Measurements from ENCODE around the gene SOX5. TPM values are rescaled to one million over a fixed set of nuclear protein-coding genes. Genes with fewer than 3 reads are reported as not detected.
A peak's percentile ranks its signal among the peaks of the same experiment; 100 is the strongest.

The SOX5 gene
- total RNA-seq, 1 donor from 2014 or later: 86.8 TPM

- DNase-seq (ENCODE audit: low read depth, low spot score): no peak
- H3K4me1 Mint-ChIP-seq: peaks cover 28% of the 10 kb centered on the region
- no peaks in the 10 kb centered on the region for H3K27me3 Mint-ChIP-seq (ENCODE audit: low read depth)
- peaks cover 5% of the 10 kb centered on the region for H3K36me3 Mint-ChIP-seq (ENCODE audit: low read depth)
- TF ChIP-seq CTCF (conservative IDR thresholded peaks at IDR 0.05): no peak
- H3K27ac Mint-ChIP-seq (ENCODE audit: unreplicated experiment): no peak overlapping the region
- H3K9me3 Mint-ChIP-seq: no peaks in the 10 kb centered on the region
- no peak overlapping the region for H3K4me3 Mint-ChIP-seq
Measured at GRCh38 chr12:23674064-23674463, 275.4 kb downstream of the SOX5 start.

GRCh38 chr12:23671881-23672280 lies 277.6 kb downstream of the SOX5 start:
- Mint-ChIP-seq H3K27me3 (ENCODE audit: low read depth) (no peaks in the 10 kb centered on the region), H3K4me1 (peaks cover 30% of the 10 kb centered on the region), H3K9me3 (no peaks in the 10 kb centered on the region), H3K27ac (ENCODE audit: unreplicated experiment) (peak overlapping the region; percentile 17), H3K36me3 (ENCODE audit: low read depth) (peaks cover 3% of the 10 kb centered on the region), H3K4me3 (no peak overlapping the region)
- DNase-seq (ENCODE audit: low read depth, low spot score): no peak
- no peak for TF ChIP-seq CTCF (conservative IDR thresholded peaks at IDR 0.05)

- Mint-ChIP-seq H3K27me3 (ENCODE audit: low read depth) (no peaks in the 10 kb centered on the region), H3K27ac (ENCODE audit: unreplicated experiment) (no peak overlapping the region), H3K4me1 (peaks cover 25% of the 10 kb centered on the region), H3K36me3 (ENCODE audit: low read depth) (no peaks in the 10 kb centered on the region), H3K4me3 (no peak overlapping the region), H3K9me3 (no peaks in the 10 kb centered on the region)
- DNase-seq (ENCODE audit: low read depth, low spot score): no peak
- TF ChIP-seq CTCF (conservative IDR thresholded peaks at IDR 0.05): no peak
Measured at GRCh38 chr12:23670684-23671083, 278.8 kb downstream of the SOX5 start.

- no peak overlapping the region for H3K27ac Mint-ChIP-seq (ENCODE audit: unreplicated experiment)
- H3K4me1 Mint-ChIP-seq: peaks cover 16% of the 10 kb centered on the region
- no peak for DNase-seq (ENCODE audit: low read depth, low spot score)
- no peaks in the 10 kb centered on the region for H3K27me3 Mint-ChIP-seq (ENCODE audit: low read depth)
- TF ChIP-seq CTCF (conservative IDR thresholded peaks at IDR 0.05): no peak
- H3K36me3 Mint-ChIP-seq (ENCODE audit: low read depth): peaks cover 2% of the 10 kb centered on the region
- no peak overlapping the region for H3K4me3 Mint-ChIP-seq
- H3K9me3 Mint-ChIP-seq: no peaks in the 10 kb centered on the region
Measured at GRCh38 chr12:23669691-23670090, 279.8 kb downstream of the SOX5 start.

- H3K36me3 Mint-ChIP-seq (ENCODE audit: low read depth): peaks cover 2% of the 10 kb centered on the region
- no peaks in the 10 kb centered on the region for H3K27me3 Mint-ChIP-seq (ENCODE audit: low read depth)
- no peaks in the 10 kb centered on the region for H3K9me3 Mint-ChIP-seq
- H3K4me3 Mint-ChIP-seq: no peak overlapping the region
- H3K4me1 Mint-ChIP-seq: peaks cover 10% of the 10 kb centered on the region
- TF ChIP-seq CTCF (conservative IDR thresholded peaks at IDR 0.05): no peak
- DNase-seq (ENCODE audit: low read depth, low spot score): no peak
- peak overlapping the region; percentile 72 for H3K27ac Mint-ChIP-seq (ENCODE audit: unreplicated experiment)
Measured at GRCh38 chr12:23666866-23667265, 282.6 kb downstream of the SOX5 start.

GRCh38 chr12:23662966-23663365 lies 286.5 kb downstream of the SOX5 start:
- Mint-ChIP-seq H3K36me3 (ENCODE audit: low read depth) (peaks cover 9% of the 10 kb centered on the region), H3K27me3 (ENCODE audit: low read depth) (no peaks in the 10 kb centered on the region), H3K9me3 (no peaks in the 10 kb centered on the region), H3K27ac (ENCODE audit: unreplicated experiment) (no peak overlapping the region), H3K4me3 (no peak overlapping the region), H3K4me1 (peaks cover 5% of the 10 kb centered on the region)
- no peak for DNase-seq (ENCODE audit: low read depth, low spot score)
- TF ChIP-seq CTCF (conservative IDR thresholded peaks at IDR 0.05): no peak

Measured in neural crest cell (in vitro differentiated cells).